ENCODE data around the gene ZBTB42.

GRCh38 chr14:104792945-104793702 lies 7.8 kb upstream of the ZBTB42 start:
- TF ChIP-seq POLR2A (IDR thresholded peaks at IDR 0.05; ENCODE audit: low read depth, low read length) (no peak), MXI1 (IDR thresholded peaks at IDR 0.05; ENCODE audit: borderline replicate concordance, low read depth, low read length) (no peak), CTCF (conservative IDR thresholded peaks at IDR 0.05; ENCODE audit: low read depth, low read length) (no peak), RAD21 (IDR thresholded peaks at IDR 0.05; ENCODE audit: low read length) (no peak), MAFK (IDR thresholded peaks at IDR 0.05; ENCODE audit: low read depth, low read length) (no peak)
